NCI-H510A (cell line): ENCODE measurements around the gene RNF220.

Experiments
- DNase-seq: peaks from one replicate; lab custom pipeline; 2025; lab: John Stamatoyannopoulos, UW

The RNF220 gene

GRCh38 chr1:44405031-44405797 is at the start of gene RNF220:
TSS of gene RNF220 (plus strand) at chr1:44405255.
- peak; percentile 95 for DNase-seq

GRCh38 chr1:44355582-44356305 is 49.3 kb upstream of the RNF220 start:
- DNase-seq, result peak; percentile 60

DNA sequence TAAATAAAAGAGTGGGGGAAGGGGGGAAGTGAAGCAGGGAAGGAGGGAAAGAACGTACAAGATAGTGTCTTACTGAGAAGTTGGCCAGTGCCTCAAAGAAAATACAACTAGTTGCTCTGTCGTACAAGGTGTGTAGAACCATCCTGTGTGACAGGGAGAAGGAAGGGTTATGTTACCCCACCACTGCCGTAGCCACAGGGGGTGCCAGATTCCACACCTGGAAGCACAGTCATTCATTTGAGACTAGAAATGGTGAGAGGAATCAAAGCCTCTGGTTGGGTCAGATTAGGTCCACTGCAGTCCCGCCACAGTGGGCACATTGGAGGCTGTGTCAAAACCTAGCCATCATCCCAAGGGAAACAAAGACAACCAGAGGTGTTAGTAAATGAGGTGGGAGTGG is 47.3 kb upstream of the RNF220 start:
- DNase-seq, result no peak

- DNase-seq, result no peak
Measured at GRCh38 chr1:44359234-44359935, 45.7 kb upstream of the RNF220 start.

GRCh38 chr1:44361478-44361877 is 43.6 kb upstream of the RNF220 start:
- no peak for DNase-seq

GRCh38 chr1:44366371-44366975 is 38.6 kb upstream of the RNF220 start:
- no peak for DNase-seq

DNA sequence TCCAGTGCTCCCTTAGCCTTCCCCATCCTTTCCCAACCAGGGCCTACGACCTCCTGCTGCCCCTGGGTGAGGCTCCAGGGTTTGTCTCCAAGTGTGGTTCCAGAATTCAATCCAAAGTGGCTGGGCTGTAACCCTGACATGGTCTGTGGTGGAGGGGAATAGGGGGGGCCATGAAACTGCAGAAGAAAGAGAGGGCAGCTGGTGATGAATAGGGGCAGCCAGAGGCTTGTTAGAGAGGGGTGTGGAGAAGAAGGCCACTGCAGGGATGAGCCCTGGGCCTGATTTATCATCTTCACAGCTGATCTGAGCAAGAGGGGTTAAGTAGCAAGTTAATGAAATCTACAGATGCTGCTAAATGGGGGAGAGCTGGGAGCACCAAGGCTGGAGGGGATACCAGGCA is 37.1 kb upstream of the RNF220 start:
- no peak for DNase-seq

DNA sequence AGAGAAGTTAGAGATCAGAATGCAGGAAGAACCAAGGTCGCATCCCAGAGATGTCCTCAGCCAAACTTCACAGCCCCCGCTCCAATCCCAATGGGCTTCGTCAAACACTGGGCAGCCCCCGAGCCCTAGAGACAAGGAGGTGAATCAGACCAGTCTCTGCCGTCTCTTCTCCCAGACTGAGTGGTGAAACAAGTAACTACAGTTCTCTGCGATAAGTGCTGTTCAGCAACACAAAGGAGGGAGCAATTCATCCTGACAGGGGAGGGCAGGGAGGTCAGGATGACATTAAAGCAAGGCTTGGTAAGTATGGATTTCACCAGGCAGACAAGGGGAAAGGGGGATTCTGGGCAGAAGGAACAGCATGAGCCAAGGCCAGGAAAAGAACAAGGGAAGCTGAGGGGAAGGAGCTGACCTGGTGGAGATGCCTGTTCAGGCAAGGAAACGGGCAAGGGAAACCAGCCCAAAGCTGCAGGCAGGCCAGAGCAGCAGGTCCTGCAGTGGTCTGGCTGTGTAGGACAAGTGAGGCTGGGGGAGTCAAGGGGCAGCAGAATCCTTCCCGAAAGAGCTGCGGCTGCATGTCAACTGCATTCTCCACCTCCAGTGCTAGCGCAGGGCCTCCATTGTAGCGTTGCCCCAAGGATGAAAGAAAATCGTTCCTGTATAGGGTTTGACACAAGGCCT is 36.4 kb upstream of the RNF220 start:
- DNase-seq, result peak; percentile 19

GRCh38 chr1:44371206-44371605 is 33.8 kb upstream of the RNF220 start:
- peak; percentile 81 for DNase-seq

- no peak for DNase-seq
Measured at GRCh38 chr1:44375547-44375946, 29.5 kb upstream of the RNF220 start.

DNA sequence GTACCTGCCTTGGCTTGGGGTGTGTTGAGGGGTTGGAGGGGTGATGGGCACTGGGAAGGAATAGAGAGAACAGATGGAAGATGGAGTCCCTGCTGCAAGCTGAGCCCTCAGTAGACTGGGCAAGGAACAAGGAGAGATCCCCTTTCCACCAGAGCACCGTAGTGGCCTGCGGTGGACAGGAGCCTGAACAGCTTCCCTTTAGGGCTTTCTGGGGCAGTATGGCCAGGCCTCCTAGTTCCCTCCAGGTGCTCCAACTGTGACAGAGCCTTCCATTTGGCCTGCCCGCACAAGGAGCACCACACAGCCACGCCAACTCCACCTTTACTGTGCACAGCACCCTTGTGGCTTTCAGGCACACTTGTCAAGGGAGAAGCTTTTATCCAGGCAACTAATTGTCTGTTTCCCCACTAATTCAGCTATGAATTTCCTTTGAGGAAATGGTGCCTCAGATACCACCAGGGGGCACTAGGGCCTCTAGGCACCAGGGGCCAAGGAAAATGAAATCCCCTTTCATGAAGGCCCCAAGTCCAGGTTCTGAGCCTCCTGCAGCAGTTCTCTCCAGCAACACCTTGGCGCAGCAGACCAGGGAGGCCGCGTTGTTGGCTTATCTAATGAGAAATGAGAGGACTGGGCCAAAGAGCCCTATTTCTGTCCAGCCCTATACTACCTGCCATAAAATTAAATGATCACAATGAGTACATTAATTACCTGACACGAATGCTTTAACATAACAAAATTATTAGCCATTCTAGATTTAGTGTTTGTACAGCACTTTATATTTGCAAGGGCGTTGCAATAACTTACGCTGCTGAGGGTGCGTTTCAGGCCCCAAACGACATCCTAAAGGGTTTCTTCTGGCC is 26.9 kb upstream of the RNF220 start:
- peak; percentile 91 for DNase-seq

DNA sequence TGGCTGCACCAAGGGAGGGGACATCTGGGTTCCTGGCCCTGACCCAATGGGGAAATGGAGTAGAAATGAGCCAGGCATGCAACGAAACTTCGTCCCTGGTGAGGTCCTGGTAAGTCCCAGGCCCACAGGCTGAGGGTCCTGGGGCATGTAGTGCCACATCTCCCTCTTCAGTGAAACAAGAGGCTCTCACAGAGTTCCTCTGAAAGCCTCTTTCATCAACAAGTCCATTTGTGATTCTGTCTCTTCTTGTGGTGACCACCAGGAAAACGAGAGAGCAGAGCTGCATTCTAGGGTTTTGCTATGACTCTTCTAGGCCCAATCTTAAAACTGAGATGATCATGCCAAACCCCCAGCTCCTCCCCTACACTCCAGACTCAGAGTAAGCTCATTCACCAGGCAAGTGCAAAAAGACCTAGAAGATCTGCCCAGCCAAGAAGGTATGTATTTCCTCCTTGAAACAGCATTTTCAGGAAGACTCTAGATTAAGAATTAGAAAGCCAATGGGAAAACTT is 24.3 kb upstream of the RNF220 start:
- DNase-seq, result no peak

GRCh38 chr1:44388551-44388950 is 16.5 kb upstream of the RNF220 start:
- DNase-seq, result no peak

DNA sequence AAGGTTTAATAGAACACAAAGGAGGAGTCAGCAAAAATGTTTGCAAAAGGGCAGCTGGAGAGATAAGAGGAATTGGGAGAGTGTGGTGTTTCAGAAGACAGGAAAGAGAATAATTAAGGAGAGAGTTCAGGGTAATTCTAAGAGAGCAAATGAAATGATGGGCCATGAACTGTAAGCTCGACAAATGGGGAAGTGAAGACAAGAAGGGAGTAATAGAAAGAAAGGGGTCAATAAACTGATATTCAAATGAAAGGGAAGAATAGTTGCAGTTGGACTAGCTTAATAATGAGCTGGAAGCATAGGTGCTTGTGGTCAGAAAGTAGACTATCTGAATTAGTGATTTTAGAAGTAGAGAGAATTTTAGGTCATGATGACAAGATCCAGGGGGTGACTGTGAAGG is 15.6 kb upstream of the RNF220 start:
- no peak for DNase-seq

DNA sequence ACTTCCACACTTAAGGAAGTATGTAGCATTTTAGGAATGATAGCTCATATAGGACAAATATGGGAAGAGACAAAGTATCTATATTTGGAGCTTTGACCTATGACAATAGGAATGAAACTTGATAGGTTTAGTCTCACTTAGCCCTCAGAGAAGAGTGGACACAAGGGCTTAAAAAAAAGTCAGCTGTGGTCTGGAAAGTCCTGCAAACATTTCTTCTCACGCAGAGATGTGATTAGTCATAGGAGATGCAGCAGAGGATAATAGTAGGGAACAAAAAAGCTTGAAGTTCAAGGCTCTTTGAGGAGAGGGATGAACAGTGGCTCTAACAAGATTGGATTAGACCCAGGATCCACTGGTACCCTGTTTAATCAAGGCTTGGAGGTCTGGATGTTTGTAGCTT is 14.8 kb upstream of the RNF220 start:
- no peak for DNase-seq

- no peak for DNase-seq
Measured at GRCh38 chr1:44401256-44402228, 3.5 kb upstream of the RNF220 start.

GRCh38 chr1:44405798-44406736 is 1.0 kb downstream of the RNF220 start:
- DNase-seq, result peak; percentile 52

- no peak for DNase-seq
Measured at GRCh38 chr1:44406737-44407429, 1.8 kb downstream of the RNF220 start.
